GM21390 (cell line): ENCODE measurements around the gene RRP12.

Experiments used
- ATAC-seq: cut with Tn5 transposase; IDR thresholded peaks from one replicate; pipeline ENCODE4 v1.9.1; 2021; ENCODE audit not compliant: unreplicated experiment

The RRP12 gene

GRCh38 chr10:97319671-97320479 lies 81.3 kb downstream of the RRP12 start:
- ATAC-seq = peak; percentile 20

GRCh38 chr10:97318772-97319651 lies 82.1 kb downstream of the RRP12 start, which contains the start of gene FRAT1:
TSS of gene FRAT1 (plus strand) at chr10:97319271. CDS start at chr10:97319454, 183 bp downstream.
- peak; percentile 76 for ATAC-seq

- no peak for ATAC-seq
These were observed 86.5 kb downstream of the RRP12 start for GRCh38 chr10:97314671-97315070.

GRCh38 chr10:97312897-97313296 lies 88.2 kb downstream of the RRP12 start:
- no peak for ATAC-seq

GRCh38 chr10:97311111-97311626 lies 90.0 kb downstream of the RRP12 start:
- no peak for ATAC-seq

GRCh38 chr10:97307866-97308780 lies 93.0 kb downstream of the RRP12 start:
- ATAC-seq = no peak

GRCh38 chr10:97307441-97307840 lies 93.7 kb downstream of the RRP12 start:
- no peak for ATAC-seq
